Motor neuron (in vitro differentiated cells): ENCODE results near the gene CD6. TPM values are rescaled to one million over a fixed set of nuclear protein-coding genes. Genes with fewer than 3 reads are reported as not detected.

ENCODE experiments used
- ATAC-seq, 8 experiments: fragments of 200-7000 bp; cut with Tn5 transposase; replicated peaks in 6 of 8; 2 replicates each; pipeline ENCODE4 v1.8.0; 2021; ENCODE audit warnings: mild to moderate bottlenecking in 8 of 8, moderate library complexity in 8 of 8
- H3K27ac ChIP-seq, 2 donors: fragments of 250-450 bp; sonication (Bioruptor Pico); 2 replicates each; pipeline ENCODE4 v1.9.0; 2021; ENCODE audit warnings: antibody characterized with exemption in 2 of 2, mild to moderate bottlenecking in 2 of 2, moderate library complexity in 1 of 2
- H3K4me1 ChIP-seq, 2 donors: fragments of 250-450 bp; sonication (Bioruptor Pico); replicated peaks in 1 of 2; 2 replicates each; pipeline ENCODE4 v1.6.1; 2021; ENCODE audit warnings: antibody characterized with exemption in 2 of 2, mild to moderate bottlenecking in 2 of 2, moderate library complexity in 1 of 2
- H3K4me3 ChIP-seq, 5 donors: fragments of 250-450 bp; sonication (Bioruptor Pico); 2 replicates each; pipeline ENCODE4 v1.9.0; 2021; ENCODE audit warnings: antibody characterized with exemption in 5 of 5, mild to moderate bottlenecking in 5 of 5, moderate library complexity in 4 of 5
- WGBS, 10 experiments: fragments of 450-650 bp; shearing (Covaris generic); methylation state at CpG; one replicate each; pipeline ENCODE4 v1.0.0; 2022; 5-methylcytosine and 5-hydroxymethylcytosine counted together
- in situ Hi-C, 9 experiments: fragments of 400-800 bp; cut with MboI; loops; one replicate each; pipeline ENCODE4 v1.15.0; 2021; ENCODE audit warnings: low sequenced_read_pairs in 9 of 9, low pct_unique_long_range_greater_than_20kb in 2 of 9; ENCODE audit not compliant: unreplicated experiment in 9 of 9
- total RNA-seq, 8 experiments: library from RNA; unstranded; fragments of 300-600 nt; gene quantifications; 2 replicates each; pipeline versions ENCODE4 v1.2.3 to v1.2.4, GENCODE V29; 2022

Gene CD6
- total RNA-seq, 8 experiments from 2014 or later, result 0.14 to 1.7 (median 0.63) TPM; not detected in 1

DNA sequence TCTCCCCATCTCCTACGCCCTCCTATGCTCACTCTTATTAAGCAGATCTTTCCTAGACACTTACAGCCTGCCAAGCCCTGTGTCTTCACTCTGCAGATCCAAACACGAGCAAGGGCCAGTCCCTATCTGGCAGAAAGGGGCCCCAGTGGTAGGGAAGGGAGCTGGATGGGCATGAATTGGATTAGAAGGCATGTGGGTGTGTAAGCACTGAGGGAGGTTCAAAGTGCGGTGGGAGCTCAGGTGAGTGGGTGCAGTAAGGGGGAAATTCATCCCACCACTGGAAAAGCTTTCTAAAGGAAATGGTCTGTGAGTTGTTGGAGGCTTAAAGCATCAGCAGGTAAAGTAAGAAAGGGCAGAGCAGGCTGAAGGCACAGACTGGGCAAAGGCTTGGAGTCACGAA lies 41.7 kb upstream of the CD6 start:
- Histone ChIP-seq H3K4me3 (no peak overlapping the region), H3K4me1 (peaks cover 7 to 10% of the 10 kb centered on the region in 2 donors), H3K27ac (no peak overlapping the region)
- no peak for ATAC-seq
- in situ Hi-C loops, result no loop called here
- WGBS, 10 experiments, result 43 to 100% (median 82%) methylated on average over 1 to 3 of the region's 4 CpGs; no CpG with 5 or more reads in 4 of the 10 experiments

- H3K4me3 ChIP-seq, result no peak overlapping the region
- H3K27ac ChIP-seq, result no peak overlapping the region
- peaks cover 7 to 10% of the 10 kb centered on the region in 2 donors for H3K4me1 ChIP-seq
- in situ Hi-C loops, result no loop called here
- 67 to 100% (median 100%) methylated on average over 1 to 2 of the region's 4 CpGs; no CpG with 5 or more reads in 7 of the 10 experiments for WGBS, 10 experiments
- ATAC-seq, result no peak
These were observed 41.1 kb upstream of the CD6 start for GRCh38 chr11:60930394-60930793.

DNA sequence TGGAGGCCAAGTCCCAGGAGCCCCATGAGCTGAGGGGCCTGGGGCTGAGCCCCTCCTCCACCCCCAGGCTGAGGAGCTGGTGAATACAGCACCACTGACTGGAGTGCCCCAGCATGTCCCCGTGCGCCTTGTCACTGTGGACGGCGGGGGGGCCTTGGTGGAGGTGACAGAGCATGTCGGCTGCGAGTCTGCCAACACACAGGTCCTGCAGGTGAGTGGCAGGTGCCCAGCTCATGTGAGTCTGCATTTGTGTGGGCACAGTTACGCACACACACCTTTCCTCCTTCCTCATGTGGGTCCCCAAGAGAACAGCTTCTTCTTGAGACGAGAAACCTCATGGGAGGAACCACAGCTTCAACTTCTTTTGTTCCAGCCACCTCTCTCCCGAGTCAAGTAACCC lies 39.6 kb upstream of the CD6 start:
- Histone ChIP-seq H3K27ac (no peak overlapping the region), H3K4me1 (no peaks in the 10 kb centered on the region), H3K4me3 (no peak overlapping the region)
- WGBS, 10 experiments, result 76 to 100% (median 90%) methylated on average over 1 to 4 of the region's 9 CpGs; no CpG with 5 or more reads in 5 of the 10 experiments
- no peak for ATAC-seq
- in situ Hi-C loops, result no loop called here

DNA sequence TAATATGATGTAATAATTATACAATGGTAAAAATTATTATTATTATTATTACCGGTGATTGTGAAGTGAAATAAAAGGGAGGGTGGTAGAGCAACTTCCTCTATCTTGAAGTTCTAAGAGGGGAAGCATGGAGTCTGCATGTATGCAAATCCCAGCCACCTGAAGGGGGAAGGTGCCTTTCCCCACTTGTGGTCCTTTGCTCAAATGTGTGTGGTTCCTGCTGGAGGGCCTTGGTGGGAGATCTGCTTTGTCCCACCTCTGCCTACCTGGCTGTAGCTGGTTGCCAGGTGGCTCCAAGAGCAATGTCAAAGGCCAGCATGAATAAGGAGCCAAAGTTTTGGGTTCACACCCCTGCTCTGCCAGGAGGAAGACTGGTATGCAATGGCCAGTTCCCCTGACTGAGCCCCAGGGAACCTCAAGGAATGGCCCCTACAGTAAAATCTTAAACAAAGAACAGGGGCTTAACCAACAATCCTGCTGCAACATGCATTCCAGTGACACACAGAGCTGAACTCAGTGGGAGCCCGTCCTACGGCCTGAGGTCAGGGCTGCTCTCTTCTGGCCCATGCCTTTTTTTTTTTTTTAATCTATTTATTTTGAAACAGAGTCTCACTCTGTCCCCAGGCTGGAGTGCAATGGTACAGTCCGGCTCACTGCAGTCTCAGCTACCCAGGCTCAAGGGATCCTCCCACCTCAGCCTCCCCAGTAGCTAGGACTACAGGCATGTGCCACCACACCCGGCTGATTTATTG lies 38.7 kb upstream of the CD6 start:
- peak in 3 of 8 experiments; percentile 58 to 85 (median 75) for ATAC-seq
- 50 to 100% (median 80%) methylated on average over 1 to 3 of the region's 5 CpGs; no CpG with 5 or more reads in 1 of the 10 experiments for WGBS, 10 experiments
- in situ Hi-C loops, result no loop called here
- H3K27ac ChIP-seq, result no peak overlapping the region
- H3K4me3 ChIP-seq, result no peak overlapping the region
- no peaks in the 10 kb centered on the region for H3K4me1 ChIP-seq

DNA sequence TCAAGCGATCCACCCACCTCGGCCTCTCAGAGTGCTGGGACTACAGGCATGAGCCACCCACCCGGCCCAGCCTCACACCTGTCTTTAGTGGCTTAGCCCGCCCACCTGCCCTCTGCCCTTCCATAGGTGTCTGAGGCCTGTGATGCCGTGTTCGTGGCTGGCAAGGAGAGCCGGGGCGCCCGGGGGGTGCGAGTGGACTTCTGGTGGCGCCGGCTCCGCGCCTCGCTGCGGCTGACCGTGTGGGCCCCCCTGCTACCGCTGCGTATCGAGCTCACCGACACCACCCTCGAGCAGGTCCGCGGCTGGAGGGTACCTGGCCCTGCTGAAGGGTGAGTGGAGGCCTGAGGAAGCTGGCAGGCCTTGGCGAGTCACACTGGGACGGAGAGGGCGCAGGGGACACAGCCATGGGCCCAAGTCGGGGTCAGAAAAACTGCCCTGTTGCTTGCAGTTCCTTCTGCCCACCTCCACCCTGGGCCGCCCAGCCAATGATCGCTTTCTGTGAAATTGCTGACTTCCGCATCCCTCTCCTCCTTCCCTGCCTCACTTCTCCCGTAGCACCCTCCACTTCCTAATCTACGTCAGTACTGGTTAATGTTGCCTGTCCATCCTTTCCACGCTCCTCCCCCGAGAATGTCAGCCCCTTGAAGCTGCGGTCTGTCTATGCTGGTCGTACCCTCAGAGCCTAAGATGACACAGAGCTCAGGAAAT lies 37.9 kb upstream of the CD6 start:
- H3K27ac ChIP-seq, result no peak overlapping the region
- no peak for ATAC-seq
- in situ Hi-C loops, result no loop called here
- WGBS, 10 experiments, result 84 to 100% (median 93%) methylated on average over 3 to 24 of the region's 37 CpGs; no CpG with 5 or more reads in 4 of the 10 experiments
- H3K4me3 ChIP-seq, result no peak overlapping the region
- H3K4me1 ChIP-seq, result peaks cover 0 to 3% of the 10 kb centered on the region in 2 donors

GRCh38 chr11:60934124-60934789 lies 37.2 kb upstream of the CD6 start:
- Histone ChIP-seq H3K4me3 (no peak overlapping the region), H3K4me1 (peaks cover 0 to 7% of the 10 kb centered on the region in 2 donors), H3K27ac (no peak overlapping the region)
- in situ Hi-C loops, result no loop called here
- WGBS, 10 experiments, result 59 to 100% (median 93%) methylated on average over 1 to 13 of the region's 57 CpGs; no CpG with 5 or more reads in 3 of the 10 experiments
- no peak for ATAC-seq

DNA sequence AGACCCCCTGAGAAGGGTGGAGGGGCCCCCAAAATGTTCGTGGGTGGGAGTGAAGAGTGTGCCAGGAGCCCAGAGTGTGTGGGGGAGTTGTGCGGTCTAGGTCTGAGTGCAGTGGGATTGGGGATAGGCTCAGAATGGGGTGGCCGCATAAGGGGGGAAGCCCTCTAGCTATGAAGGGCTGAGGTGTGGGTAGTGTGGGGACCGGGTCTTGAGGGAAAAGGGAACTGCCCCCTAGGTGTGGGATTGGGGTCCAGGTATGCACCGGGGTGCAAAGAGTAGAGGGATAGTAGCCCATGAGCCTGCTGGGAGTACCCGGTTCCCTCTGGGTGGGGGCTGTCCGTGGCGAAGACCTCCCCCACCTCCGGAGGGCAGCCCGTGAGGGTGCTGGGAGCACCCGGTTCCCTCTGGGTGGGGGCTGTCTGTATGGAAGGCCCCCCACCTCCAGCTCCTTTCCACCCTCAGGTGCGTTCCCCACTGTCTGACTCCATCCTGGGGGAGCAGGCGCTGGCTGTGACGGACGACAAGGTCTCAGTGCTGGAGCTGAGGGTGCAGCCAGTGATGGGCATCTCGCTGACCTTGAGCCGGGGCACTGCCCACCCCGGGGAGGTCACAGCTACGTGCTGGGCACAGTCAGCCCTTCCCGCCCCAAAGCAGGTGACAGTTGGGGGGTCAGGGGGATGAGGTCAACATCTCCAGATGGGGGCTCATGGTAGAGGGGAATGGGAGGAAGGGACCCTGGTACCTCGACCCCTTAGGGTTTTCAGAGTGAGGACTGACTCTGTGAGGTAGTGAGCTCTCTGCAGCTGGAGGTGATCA lies 36.5 kb upstream of the CD6 start:
- Histone ChIP-seq H3K4me1 (peaks cover 0 to 7% of the 10 kb centered on the region in 2 donors), H3K27ac (no peak overlapping the region), H3K4me3 (no peak overlapping the region)
- no peak for ATAC-seq
- 83 to 93% methylated on average over 1 to 3 of the region's 21 CpGs; no CpG with 5 or more reads in 8 of the 10 experiments for WGBS, 10 experiments
- in situ Hi-C loops, result no loop called here

DNA sequence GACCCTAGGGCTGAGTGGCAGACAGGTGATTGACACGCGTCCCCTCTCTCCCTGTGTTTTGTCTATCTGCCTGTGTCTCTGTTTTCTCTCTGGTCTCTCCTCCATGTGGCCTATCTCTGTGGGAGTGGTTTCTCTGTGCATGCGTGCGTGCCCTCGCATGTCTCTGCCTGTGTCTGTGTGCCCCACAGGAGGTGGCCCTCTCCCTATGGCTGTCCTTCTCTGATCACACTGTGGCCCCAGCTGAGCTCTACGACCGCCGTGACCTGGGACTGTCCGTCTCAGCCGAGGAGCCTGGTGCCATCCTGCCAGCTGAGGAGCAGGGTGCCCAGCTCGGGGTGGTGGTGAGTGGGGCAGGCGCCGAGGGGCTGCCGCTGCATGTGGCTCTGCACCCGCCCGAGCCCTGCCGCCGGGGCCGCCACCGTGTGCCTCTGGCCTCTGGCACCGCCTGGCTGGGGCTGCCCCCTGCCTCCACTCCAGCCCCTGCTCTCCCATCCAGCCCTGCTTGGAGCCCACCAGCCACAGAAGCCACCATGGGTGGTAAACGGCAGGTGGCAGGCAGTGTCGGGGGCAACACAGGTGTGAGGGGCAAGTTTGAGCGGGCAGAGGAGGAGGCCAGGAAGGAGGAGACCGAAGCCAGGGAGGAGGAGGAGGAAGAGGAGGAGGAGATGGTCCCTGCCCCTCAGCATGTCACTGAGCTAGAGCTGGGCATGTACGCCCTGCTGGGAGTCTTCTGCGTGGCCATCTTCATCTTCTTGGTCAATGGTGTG lies 35.6 kb upstream of the CD6 start:
- Histone ChIP-seq H3K4me3 (no peak overlapping the region), H3K4me1 (peaks cover 0 to 7% of the 10 kb centered on the region in 2 donors), H3K27ac (no peak overlapping the region)
- peak in 1 of 8 experiments; percentile 27 for ATAC-seq
- WGBS, 10 experiments, result 84 to 100% (median 100%) methylated on average over 1 to 10 of the region's 27 CpGs; no CpG with 5 or more reads in 7 of the 10 experiments
- in situ Hi-C loops, result no loop called here

DNA sequence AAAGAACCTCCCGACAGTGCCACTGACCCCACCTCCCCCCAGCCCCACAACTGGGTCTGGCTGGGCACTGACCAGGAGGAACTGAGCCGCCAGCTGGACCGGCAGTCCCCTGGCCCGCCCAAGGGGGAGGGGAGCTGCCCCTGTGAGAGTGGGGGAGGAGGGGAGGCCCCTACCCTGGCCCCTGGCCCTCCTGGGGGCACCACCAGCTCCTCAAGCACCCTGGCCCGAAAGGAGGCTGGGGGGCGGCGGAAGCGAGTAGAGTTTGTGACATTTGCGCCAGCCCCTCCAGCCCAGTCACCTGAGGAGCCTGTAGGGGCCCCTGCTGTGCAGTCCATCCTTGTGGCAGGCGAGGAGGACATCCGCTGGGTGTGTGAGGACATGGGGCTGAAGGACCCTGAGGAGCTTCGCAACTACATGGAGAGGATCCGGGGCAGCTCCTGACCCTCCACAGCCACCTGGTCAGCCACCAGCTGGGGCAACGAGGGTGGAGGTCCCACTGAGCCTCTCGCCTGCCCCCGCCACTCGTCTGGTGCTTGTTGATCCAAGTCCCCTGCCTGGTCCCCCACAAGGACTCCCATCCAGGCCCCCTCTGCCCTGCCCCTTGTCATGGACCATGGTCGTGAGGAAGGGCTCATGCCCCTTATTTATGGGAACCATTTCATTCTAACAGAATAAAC lies 34.9 kb upstream of the CD6 start:
- in situ Hi-C loops, result no loop called here
- ATAC-seq, result peak in 1 of 8 experiments; percentile 12
- peaks cover 0 to 7% of the 10 kb centered on the region in 2 donors for H3K4me1 ChIP-seq
- H3K27ac ChIP-seq, result no peak overlapping the region
- WGBS, 10 experiments, result 0% methylated on average over 1 of the region's 18 CpGs; no CpG with 5 or more reads in 9 of the 10 experiments
- H3K4me3 ChIP-seq, result no peak overlapping the region

GRCh38 chr11:60937144-60937527 lies 34.3 kb upstream of the CD6 start:
- ATAC-seq, result no peak
- Histone ChIP-seq H3K27ac (no peak overlapping the region), H3K4me1 (peaks cover 0 to 7% of the 10 kb centered on the region in 2 donors), H3K4me3 (no peak overlapping the region)
- WGBS, 10 experiments, result 85 to 100% (median 94%) methylated on average over 1 to 9 of the region's 12 CpGs; no CpG with 5 or more reads in 6 of the 10 experiments
- in situ Hi-C loops, result no loop called here

- peaks cover 3 to 11% of the 10 kb centered on the region in 2 donors for H3K4me1 ChIP-seq
- 80 to 100% (median 100%) methylated on average over 1 to 2 of the region's 8 CpGs; no CpG with 5 or more reads in 7 of the 10 experiments for WGBS, 10 experiments
- no peak overlapping the region for H3K4me3 ChIP-seq
- in situ Hi-C loops, result no loop called here
- no peak overlapping the region for H3K27ac ChIP-seq
- ATAC-seq, result no peak
These were observed 33.7 kb upstream of the CD6 start for GRCh38 chr11:60937811-60938210.
